Neuronal stem cell (in vitro differentiated cells): ENCODE data around the gene SUPT4H1.

Experiments
- DNase-seq: peaks from one replicate; pipeline ENCODE4 v3.0.0-alpha.2; 2013; ENCODE audit warnings: low spot score
- H2AFZ ChIP-seq: one replicate; pipeline ENCODE4 v1.6.1; 2013; ENCODE audit warnings: mild to moderate bottlenecking, low read length, inconsistent platforms
- H2AK5ac ChIP-seq: 2 replicates; pipeline ENCODE4 v1.6.1; 2013; ENCODE audit warnings: low read depth, mild to moderate bottlenecking, inconsistent platforms, low read length, moderate library complexity, mixed read lengths
- H2BK120ac ChIP-seq: 2 replicates; pipeline ENCODE4 v1.6.1; 2013; ENCODE audit warnings: low read depth, mild to moderate bottlenecking, inconsistent platforms, low read length, moderate library complexity, mixed read lengths
- H2BK12ac ChIP-seq: one replicate; pipeline ENCODE4 v1.6.1; 2013; ENCODE audit warnings: low read length, inconsistent platforms
- H2BK15ac ChIP-seq: 2 replicates; pipeline ENCODE4 v1.6.1; 2013; ENCODE audit warnings: mild to moderate bottlenecking, low read length, inconsistent platforms, mixed read lengths
- H2BK5ac ChIP-seq: one replicate; pipeline ENCODE4 v1.6.1; 2013; ENCODE audit warnings: inconsistent platforms, mild to moderate bottlenecking, low read length, moderate library complexity
- H3K14ac ChIP-seq: one replicate; pipeline ENCODE4 v1.6.1; 2013; ENCODE audit warnings: low read length, inconsistent platforms
- H3K18ac ChIP-seq: 2 replicates; pipeline ENCODE4 v1.6.1; 2013; ENCODE audit warnings: low read length, inconsistent platforms
- H3K23ac ChIP-seq: 2 replicates; pipeline ENCODE4 v1.6.1; 2013; ENCODE audit warnings: low read depth, mild to moderate bottlenecking, mixed read lengths, low read length, inconsistent platforms; ENCODE audit not compliant: poor library complexity
- H3K27ac ChIP-seq: replicated peaks from 3 replicates; pipeline ENCODE4 v1.5.1; 2013; ENCODE audit warnings: low read length, inconsistent platforms
- H3K27me3 ChIP-seq, 3 experiments: 2 replicates each; pipeline ENCODE4 v1.6.1; 2013; ENCODE audit warnings: low read length in 3 of 3, mild to moderate bottlenecking in 2 of 3, inconsistent platforms in 1 of 3, low read depth in 1 of 3, mixed read lengths in 1 of 3, moderate library complexity in 1 of 3; ENCODE audit not compliant: control insufficient read depth in 3 of 3, insufficient read depth in 3 of 3
- H3K36me3 ChIP-seq, 2 donors: replicated peaks in 1 of 2; 2 replicates each; pipeline ENCODE4 v1.6.1; 2013; ENCODE audit warnings: low read length in 2 of 2; ENCODE audit not compliant: control insufficient read depth in 2 of 2, insufficient read depth in 2 of 2
- H3K4ac ChIP-seq: 2 replicates; pipeline ENCODE4 v1.6.1; 2013; ENCODE audit warnings: inconsistent platforms, mild to moderate bottlenecking, low read length, moderate library complexity
- H3K4me1 ChIP-seq, 2 donors: 1 replicate in 1 of 2; 2 replicates in 1 of 2; pipeline ENCODE4 v1.6.1; 2013; ENCODE audit warnings: low read length in 2 of 2, low read depth in 1 of 2; ENCODE audit not compliant: control insufficient read depth in 2 of 2, insufficient read depth in 1 of 2
- H3K4me2 ChIP-seq: one replicate; pipeline ENCODE4 v1.6.1; 2013; ENCODE audit warnings: mild to moderate bottlenecking, low read length, inconsistent platforms; ENCODE audit not compliant: insufficient read depth, poor library complexity, severe bottlenecking
- H3K4me3 ChIP-seq, 2 donors: 2 replicates each; pipeline ENCODE4 v1.5.1; 2013; ENCODE audit warnings: low read length in 2 of 2, mild to moderate bottlenecking in 2 of 2, inconsistent platforms in 1 of 2, moderate library complexity in 1 of 2
- H3K79me1 ChIP-seq: one replicate; pipeline ENCODE4 v1.6.1; 2013; ENCODE audit warnings: low read depth, mild to moderate bottlenecking, inconsistent platforms, low read length, moderate library complexity
- H3K9ac ChIP-seq: one replicate; pipeline ENCODE4 v1.6.1; 2013; ENCODE audit warnings: mild to moderate bottlenecking, low read depth, low read length, inconsistent platforms; ENCODE audit not compliant: poor library complexity
- H3K9me3 ChIP-seq, 2 donors: replicated peaks in 1 of 2; 2 replicates each; pipeline versions ENCODE3 to v1.6.1; 2013; ENCODE audit warnings: low read length in 2 of 2, mild to moderate bottlenecking in 2 of 2, inconsistent platforms in 1 of 2, low read depth in 1 of 2, mixed read lengths in 1 of 2, moderate library complexity in 1 of 2; ENCODE audit not compliant: control insufficient read depth in 2 of 2, insufficient read depth in 1 of 2
- H4K8ac ChIP-seq: one replicate; pipeline ENCODE4 v1.6.1; 2013; ENCODE audit warnings: low read depth, mild to moderate bottlenecking, inconsistent platforms, low read length, moderate library complexity
- H4K91ac ChIP-seq: one replicate; pipeline ENCODE4 v1.6.1; 2013; ENCODE audit warnings: low read length, low read depth, mild to moderate bottlenecking, inconsistent platforms; ENCODE audit not compliant: poor library complexity
- WGBS, 2 donors: extraction: QIAGEN DNeasy Blood & Tissue Kit; methylation state at CpG; one replicate each; pipeline ENCODE4 v1.1.7; 2013; ENCODE audit warnings: missing lambda C conversion rate in 2 of 2, mixed read lengths in 1 of 2; ENCODE audit not compliant: insufficient read length in 2 of 2, insufficient replicate concordance in 1 of 2; ENCODE audit errors: extremely low coverage in 2 of 2; 5-methylcytosine and 5-hydroxymethylcytosine counted together

Gene SUPT4H1

GRCh38 chr17:58335779-58336455 is 16.1 kb downstream of the SUPT4H1 start:
- Histone ChIP-seq H2BK12ac (no peak overlapping the region), H3K23ac (no peak overlapping the region), H3K4me1 (peaks cover 8 to 18% of the 10 kb centered on the region in 2 donors), H3K4me3 (no peak overlapping the region), H3K79me1 (no peaks in the 10 kb centered on the region), H2AFZ (peak overlapping the region; percentile 47), H3K27me3 (no peaks in the 10 kb centered on the region), H3K4ac (no peak overlapping the region), H4K8ac (no peak overlapping the region), H2BK5ac (peak overlapping the region; percentile 9), H4K91ac (peak overlapping the region; percentile 6), H2BK15ac (no peak overlapping the region), H3K27ac (no peak overlapping the region), H3K9me3 (no peaks in the 10 kb centered on the region), H3K9ac (no peak overlapping the region), H2BK120ac (no peak overlapping the region), H3K36me3 (no peaks in the 10 kb centered on the region), H2AK5ac (peak overlapping the region; percentile 11), H3K4me2 (no peak overlapping the region), H3K18ac (no peak overlapping the region), H3K14ac (no peak overlapping the region)
- no CpG with 5 or more reads among the region's 4 CpGs for WGBS, 2 donors
- no peak for DNase-seq

DNA sequence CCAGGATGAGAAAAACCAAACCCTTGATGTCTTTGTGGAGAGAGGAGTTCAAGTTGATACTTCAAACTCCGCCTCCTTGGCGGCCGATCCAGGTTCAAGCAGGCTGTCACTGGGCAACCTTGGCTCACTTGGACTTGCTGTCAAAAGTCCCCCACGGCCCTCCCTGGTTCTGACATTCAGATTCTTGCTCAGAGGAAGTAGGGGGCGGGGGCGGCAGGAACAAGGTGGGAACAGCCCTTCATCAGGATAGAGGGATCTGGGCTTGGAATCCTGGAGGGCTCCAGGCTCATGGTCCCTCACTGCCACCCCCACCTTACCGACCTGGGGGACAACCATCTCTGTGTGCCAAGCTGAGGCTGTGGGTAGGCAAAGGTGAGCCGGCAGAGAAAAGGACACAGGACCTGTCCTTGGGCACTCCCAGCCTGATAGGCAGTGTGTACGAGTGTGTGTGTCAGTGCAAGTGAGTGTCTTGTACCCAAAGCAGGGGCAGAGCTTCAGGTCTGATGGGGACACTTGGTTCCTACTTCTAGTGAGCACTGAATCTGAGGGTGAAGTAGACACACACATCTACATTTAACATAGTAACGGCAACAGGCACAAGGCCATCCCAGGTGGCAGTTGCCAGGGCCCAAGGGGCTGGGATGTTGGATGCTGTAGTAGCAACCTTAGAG is 16.8 kb downstream of the SUPT4H1 start:
- H2BK120ac ChIP-seq, result no peak overlapping the region
- H3K4ac ChIP-seq, result no peak overlapping the region
- DNase-seq, result no peak
- no CpG with 5 or more reads among the region's 10 CpGs for WGBS, 2 donors
- H3K36me3 ChIP-seq, result no peaks in the 10 kb centered on the region
- no peak overlapping the region for H3K4me2 ChIP-seq
- H2BK5ac ChIP-seq, result no peak overlapping the region
- H3K79me1 ChIP-seq, result no peaks in the 10 kb centered on the region
- H3K4me1 ChIP-seq, result peaks cover 8 to 18% of the 10 kb centered on the region in 2 donors
- H2AFZ ChIP-seq, result peak overlapping the region; percentile 15
- H4K8ac ChIP-seq, result no peak overlapping the region
- no peak overlapping the region for H3K18ac ChIP-seq
- H2BK12ac ChIP-seq, result peak overlapping the region; percentile 59
- no peak overlapping the region for H3K23ac ChIP-seq
- H3K9ac ChIP-seq, result no peak overlapping the region
- H3K4me3 ChIP-seq, result no peak overlapping the region
- H2BK15ac ChIP-seq, result no peak overlapping the region
- no peaks in the 10 kb centered on the region for H3K27me3 ChIP-seq
- H2AK5ac ChIP-seq, result peak overlapping the region; percentile 11
- H4K91ac ChIP-seq, result peak overlapping the region; percentile 6
- H3K27ac ChIP-seq, result no peak overlapping the region
- no peaks in the 10 kb centered on the region for H3K9me3 ChIP-seq
- H3K14ac ChIP-seq, result no peak overlapping the region

- Histone ChIP-seq H3K27ac (no peak overlapping the region), H4K91ac (no peak overlapping the region), H2BK5ac (no peak overlapping the region), H3K79me1 (no peaks in the 10 kb centered on the region), H3K4me2 (no peak overlapping the region), H3K4me1 (peaks cover 8 to 18% of the 10 kb centered on the region in 2 donors), H3K36me3 (no peaks in the 10 kb centered on the region), H3K4me3 (no peak overlapping the region), H3K14ac (no peak overlapping the region), H2BK15ac (no peak overlapping the region), H3K9ac (peak overlapping the region; percentile 72), H3K27me3 (no peaks in the 10 kb centered on the region), H3K9me3 (no peaks in the 10 kb centered on the region), H2BK12ac (no peak overlapping the region), H2AFZ (no peak overlapping the region), H3K23ac (no peak overlapping the region), H2AK5ac (no peak overlapping the region), H4K8ac (no peak overlapping the region), H2BK120ac (no peak overlapping the region), H3K4ac (no peak overlapping the region), H3K18ac (no peak overlapping the region)
- DNase-seq, result no peak
- WGBS, 2 donors, result no CpG with 5 or more reads among the region's 9 CpGs
Observed at GRCh38 chr17:58334661-58335060, 17.3 kb downstream of the SUPT4H1 start.

DNA sequence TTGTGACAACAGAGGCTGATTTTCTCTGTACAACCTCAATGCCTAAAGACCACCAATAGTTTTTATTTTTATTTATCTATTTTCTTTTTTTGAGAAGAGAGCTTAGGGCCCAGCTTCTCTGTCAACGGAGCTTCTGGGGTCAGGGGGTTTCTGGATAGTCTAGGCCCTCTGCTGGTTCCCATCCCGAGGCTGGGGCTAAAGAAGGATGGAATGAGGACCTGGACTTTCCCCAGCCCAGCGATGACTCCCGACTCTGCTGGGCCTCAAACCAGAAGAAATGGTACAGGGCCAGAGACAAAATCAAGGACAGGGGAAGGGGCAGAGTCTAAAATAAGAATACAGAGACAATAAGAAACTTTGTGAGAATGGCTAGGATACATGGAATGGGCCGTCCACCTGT is 17.7 kb downstream of the SUPT4H1 start:
- H3K9ac ChIP-seq, result peak overlapping the region; percentile 72
- H3K79me1 ChIP-seq, result no peaks in the 10 kb centered on the region
- no peak overlapping the region for H4K8ac ChIP-seq
- H3K36me3 ChIP-seq, result no peaks in the 10 kb centered on the region
- H3K27ac ChIP-seq, result no peak overlapping the region
- no peak overlapping the region for H2BK120ac ChIP-seq
- H3K4me1 ChIP-seq, result peaks cover 10 to 20% of the 10 kb centered on the region in 2 donors
- no peaks in the 10 kb centered on the region for H3K9me3 ChIP-seq
- no peak overlapping the region for H3K18ac ChIP-seq
- no peak overlapping the region for H2AFZ ChIP-seq
- WGBS, 2 donors, result no CpG with 5 or more reads among the region's 5 CpGs
- H3K4me3 ChIP-seq, result no peak overlapping the region
- no peak overlapping the region for H3K4ac ChIP-seq
- no peak overlapping the region for H2BK12ac ChIP-seq
- H3K4me2 ChIP-seq, result no peak overlapping the region
- H2AK5ac ChIP-seq, result no peak overlapping the region
- DNase-seq, result no peak
- H2BK15ac ChIP-seq, result no peak overlapping the region
- no peaks in the 10 kb centered on the region for H3K27me3 ChIP-seq
- no peak overlapping the region for H4K91ac ChIP-seq
- no peak overlapping the region for H3K23ac ChIP-seq
- no peak overlapping the region for H2BK5ac ChIP-seq
- H3K14ac ChIP-seq, result no peak overlapping the region
